Neutrophil (primary cell): ENCODE results near the gene ALOXE3.
A peak's percentile ranks its signal among the peaks of the same experiment; 100 is the strongest.

Source experiments
- H3K27ac ChIP-seq: fragments of 200-600 bp; sonication (generic); 2 replicates; pipeline ENCODE4 v1.5.1; 2016; ENCODE audit warnings: mild to moderate bottlenecking, moderate library complexity
- H3K27me3 ChIP-seq: fragments of 200-600 bp; sonication (generic); 2 replicates; pipeline ENCODE4 v1.6.0; 2016; ENCODE audit warnings: mild to moderate bottlenecking
- H3K36me3 ChIP-seq: fragments of 200-600 bp; sonication (generic); 2 replicates; pipeline ENCODE4 v1.5.1; 2017
- H3K4me1 ChIP-seq, 2 experiments: fragments of 200-600 bp in 1 of 2; sonication (generic) in 1 of 2; 1 replicate in 1 of 2; 2 replicates in 1 of 2; pipeline versions ENCODE4 v1.5.1 to v1.6.1; 2013 to 2016; ENCODE audit warnings: low read depth in 1 of 2, low read length in 1 of 2, mild to moderate bottlenecking in 1 of 2, moderate library complexity in 1 of 2; ENCODE audit not compliant: control insufficient read depth in 1 of 2, insufficient read depth in 1 of 2
- H3K4me3 ChIP-seq, 2 experiments: fragments of 200-600 bp in 1 of 2; sonication (generic) in 1 of 2; 1 replicate in 1 of 2; 2 replicates in 1 of 2; pipeline ENCODE4 v1.5.1; 2013 to 2016; ENCODE audit warnings: low read depth in 1 of 2, low read length in 1 of 2, mild to moderate bottlenecking in 1 of 2, moderate library complexity in 1 of 2
- H3K9me3 ChIP-seq: fragments of 200-600 bp; sonication (generic); 2 replicates; pipeline ENCODE4 v1.5.1; 2016
- CTCF ChIP-seq: fragments of 200-600 bp; sonication (generic); IDR thresholded peaks from 2 replicates; pipeline ENCODE4 v1.5.1; 2016; ENCODE audit warnings: antibody characterized with exemption

Gene ALOXE3

GRCh38 chr17:8056232-8056975, 61.9 kb downstream of the ALOXE3 start:
- Histone ChIP-seq H3K27me3 (peaks cover 43% of the 10 kb centered on the region), H3K4me3 (peak overlapping the region; percentile 45 to 54), H3K27ac (peak overlapping the region; percentile 94)

GRCh38 chr17:8055851-8056231, 62.5 kb downstream of the ALOXE3 start:
- H3K4me3 ChIP-seq, result peak overlapping the region; percentile 45 to 54
- no peaks in the 10 kb centered on the region for H3K36me3 ChIP-seq
- H3K27ac ChIP-seq, result peak overlapping the region; percentile 94
- TF ChIP-seq CTCF, result no peak
- no peaks in the 10 kb centered on the region for H3K9me3 ChIP-seq
- H3K4me1 ChIP-seq, result peaks cover 32 to 41% of the 10 kb centered on the region in 2 experiments
- H3K27me3 ChIP-seq, result peaks cover 37% of the 10 kb centered on the region

More at GRCh38 chr17:8056232-8056975, 61.9 kb downstream of the ALOXE3 start:
- Histone ChIP-seq H3K36me3 (no peaks in the 10 kb centered on the region), H3K9me3 (no peaks in the 10 kb centered on the region), H3K4me1 (peaks cover 32 to 41% of the 10 kb centered on the region in 2 experiments)
- TF ChIP-seq CTCF, result no peak

DNA sequence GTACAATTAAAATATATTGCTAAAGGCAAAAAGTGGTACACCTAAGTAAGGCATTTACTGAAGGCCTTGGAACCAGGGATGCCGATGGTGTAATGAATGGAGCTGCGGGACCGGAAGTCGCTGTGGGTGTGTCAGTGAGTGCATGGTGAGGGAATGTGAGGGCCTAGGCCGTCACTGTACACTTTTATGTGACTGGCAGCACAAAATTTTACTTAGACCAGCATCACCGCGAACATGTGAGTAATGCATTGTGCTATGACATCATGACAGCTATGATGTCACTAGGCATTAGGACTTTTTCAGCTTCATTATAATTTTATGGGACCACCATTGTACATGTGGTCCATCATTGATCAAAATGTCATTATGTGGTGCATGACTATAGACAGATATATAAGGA, 64.7 kb downstream of the ALOXE3 start:
- Histone ChIP-seq H3K27me3 (peaks cover 15% of the 10 kb centered on the region), H3K27ac (no peak overlapping the region), H3K9me3 (no peaks in the 10 kb centered on the region), H3K4me1 (peaks cover 32 to 41% of the 10 kb centered on the region in 2 experiments), H3K36me3 (no peaks in the 10 kb centered on the region), H3K4me3 (no peak overlapping the region)
- TF ChIP-seq CTCF, result no peak

DNA sequence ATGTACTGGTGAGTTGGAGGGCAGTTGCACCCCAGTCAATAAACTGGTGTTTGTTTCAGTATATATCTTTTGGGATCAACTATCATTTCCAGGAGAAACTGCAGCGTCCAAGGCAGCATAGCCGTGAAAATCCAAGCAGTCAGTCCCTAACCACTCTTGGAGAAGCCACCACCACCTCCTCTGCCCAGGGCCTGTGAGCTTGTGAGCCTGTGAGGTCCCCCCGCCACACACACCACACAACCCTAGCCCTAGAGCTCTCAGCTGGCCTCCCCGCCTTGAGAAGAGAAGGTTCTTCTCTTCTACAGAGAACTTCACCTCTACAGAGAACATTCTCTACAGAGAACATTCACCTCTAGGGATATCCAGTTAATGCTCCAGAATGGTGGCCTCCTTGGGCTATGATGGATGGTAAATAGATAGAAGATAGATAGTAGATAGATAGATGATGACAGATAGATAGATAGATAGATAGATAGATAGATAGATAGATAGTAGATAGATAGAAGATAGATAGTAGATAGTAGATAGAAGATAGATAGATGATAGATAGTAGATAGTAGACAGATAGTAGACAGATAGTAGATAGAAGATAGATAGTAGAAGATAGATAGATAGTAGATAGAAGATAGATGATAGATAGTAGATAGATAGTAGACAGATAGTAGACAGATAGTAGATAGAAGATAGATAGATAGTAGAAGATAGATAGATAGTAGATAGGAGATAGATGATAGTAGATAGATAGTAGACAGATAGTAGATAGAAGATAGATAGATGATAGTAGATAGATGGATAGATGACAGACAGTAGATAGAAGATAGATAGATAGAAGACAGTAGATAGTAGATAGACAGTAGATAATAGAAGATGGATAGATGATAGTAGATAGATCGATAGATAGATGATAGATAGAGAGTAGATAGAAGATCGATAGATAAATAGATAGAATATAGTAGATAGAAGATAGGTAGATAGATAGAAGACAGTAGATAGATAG, 65.8 kb downstream of the ALOXE3 start:
- Histone ChIP-seq H3K4me1 (peaks cover 28 to 36% of the 10 kb centered on the region in 2 experiments), H3K27ac (no peak overlapping the region), H3K4me3 (no peak overlapping the region), H3K36me3 (no peaks in the 10 kb centered on the region), H3K9me3 (no peaks in the 10 kb centered on the region), H3K27me3 (peaks cover 10% of the 10 kb centered on the region)
- no peak for TF ChIP-seq CTCF

GRCh38 chr17:8051831-8052230, 66.5 kb downstream of the ALOXE3 start:
- TF ChIP-seq CTCF, result no peak
- peaks cover 21 to 29% of the 10 kb centered on the region in 2 experiments for H3K4me1 ChIP-seq
- peaks cover 13% of the 10 kb centered on the region for H3K27me3 ChIP-seq
- no peaks in the 10 kb centered on the region for H3K9me3 ChIP-seq
- H3K4me3 ChIP-seq, result no peak overlapping the region
- H3K27ac ChIP-seq, result no peak overlapping the region
- no peaks in the 10 kb centered on the region for H3K36me3 ChIP-seq
